Subcutaneous adipose tissue (tissue), 4 donors: Measurements from ENCODE around the gene NXPH4. TPM values are rescaled to one million over a fixed set of nuclear protein-coding genes. Genes with fewer than 3 reads are reported as not detected.

Source experiments
- total RNA-seq, 4 donors: library from RNA; depleted of rRNA; stranded (reverse); fragments of >200 nt; gene quantifications; one replicate each; pipeline ENCODE4 v1.1.0, GENCODE V29; 2016
- TF ChIP-seq, protein P1 (sequence below): fragments of 450-650 bp; IDR thresholded peaks from one replicate; pipeline ENCODE4 v1.5.1; 2016; ENCODE audit warnings: low read depth, mild to moderate bottlenecking, control low read depth, antibody characterized with exemption, moderate library complexity

The NXPH4 gene
- total RNA-seq, 4 donors from 2014 or later: not detected

DNA sequence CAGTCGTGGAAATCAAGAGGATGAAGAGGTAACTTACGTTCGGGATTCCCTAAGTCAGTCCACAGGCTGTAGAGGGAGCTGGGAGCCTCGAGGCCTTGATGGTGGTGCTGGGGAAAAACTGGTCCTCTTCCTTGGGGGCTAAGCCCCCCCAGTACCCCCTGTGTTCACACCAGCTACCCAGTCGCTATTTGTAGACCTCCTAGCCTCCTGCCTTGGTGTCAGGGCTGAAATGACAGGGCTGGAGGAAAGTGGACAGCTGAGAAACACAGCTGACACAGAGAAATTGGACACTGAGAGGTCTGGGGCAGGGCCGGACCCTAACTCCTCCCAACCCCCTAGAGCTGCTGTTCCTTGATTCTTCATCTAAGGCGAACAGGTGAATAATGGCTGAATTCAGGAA, 34.4 kb downstream of the NXPH4 start, which contains the start of gene STAC3:
STAC3 (minus strand) TSS at position 232 of the 400 bp plus-strand sequence. CDS start 1,551 bp downstream, outside the sequence.
- TF ChIP-seq, protein P1, sequence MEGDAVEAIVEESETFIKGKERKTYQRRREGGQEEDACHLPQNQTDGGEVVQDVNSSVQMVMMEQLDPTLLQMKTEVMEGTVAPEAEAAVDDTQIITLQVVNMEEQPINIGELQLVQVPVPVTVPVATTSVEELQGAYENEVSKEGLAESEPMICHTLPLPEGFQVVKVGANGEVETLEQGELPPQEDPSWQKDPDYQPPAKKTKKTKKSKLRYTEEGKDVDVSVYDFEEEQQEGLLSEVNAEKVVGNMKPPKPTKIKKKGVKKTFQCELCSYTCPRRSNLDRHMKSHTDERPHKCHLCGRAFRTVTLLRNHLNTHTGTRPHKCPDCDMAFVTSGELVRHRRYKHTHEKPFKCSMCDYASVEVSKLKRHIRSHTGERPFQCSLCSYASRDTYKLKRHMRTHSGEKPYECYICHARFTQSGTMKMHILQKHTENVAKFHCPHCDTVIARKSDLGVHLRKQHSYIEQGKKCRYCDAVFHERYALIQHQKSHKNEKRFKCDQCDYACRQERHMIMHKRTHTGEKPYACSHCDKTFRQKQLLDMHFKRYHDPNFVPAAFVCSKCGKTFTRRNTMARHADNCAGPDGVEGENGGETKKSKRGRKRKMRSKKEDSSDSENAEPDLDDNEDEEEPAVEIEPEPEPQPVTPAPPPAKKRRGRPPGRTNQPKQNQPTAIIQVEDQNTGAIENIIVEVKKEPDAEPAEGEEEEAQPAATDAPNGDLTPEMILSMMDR: no peak

DNA sequence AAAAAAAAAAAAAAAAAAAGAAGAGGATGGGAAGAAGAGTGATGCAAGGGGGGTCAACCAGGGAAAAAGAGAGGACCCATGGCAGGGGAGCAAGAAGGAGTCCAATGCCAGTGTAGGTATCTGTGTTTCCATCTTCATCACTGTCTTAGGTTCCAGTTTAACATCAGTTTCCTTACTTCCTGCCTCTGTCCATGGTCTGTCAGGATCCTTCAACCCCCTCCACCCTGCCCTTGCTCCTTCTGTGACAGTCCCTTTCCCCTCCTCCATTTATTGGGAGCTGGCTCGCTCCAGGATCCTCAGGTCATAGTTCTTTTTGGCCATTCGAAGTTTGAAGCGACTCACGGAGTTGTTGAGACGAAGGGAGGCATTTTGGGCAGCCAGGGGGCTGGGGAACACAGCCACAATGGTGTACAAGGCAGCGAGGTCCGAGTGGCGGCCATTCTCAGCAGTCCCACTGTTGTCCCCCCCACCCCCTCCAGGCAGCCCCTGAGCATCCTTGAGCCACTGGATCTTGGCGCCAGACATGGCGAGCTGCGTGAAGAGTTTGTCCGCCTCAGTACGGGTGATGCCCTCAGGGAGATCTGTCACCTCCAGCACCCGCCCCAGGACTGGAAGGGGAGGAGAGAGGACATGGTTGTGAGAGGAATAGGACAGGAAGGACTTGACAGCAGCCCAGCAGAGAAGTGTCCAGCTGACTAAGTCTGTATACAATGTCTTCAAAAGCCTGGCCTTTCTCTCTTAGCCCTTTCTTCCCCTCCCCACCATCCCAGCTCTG, 38.1 kb downstream of the NXPH4 start:
- TF ChIP-seq, protein P1: no peak

DNA sequence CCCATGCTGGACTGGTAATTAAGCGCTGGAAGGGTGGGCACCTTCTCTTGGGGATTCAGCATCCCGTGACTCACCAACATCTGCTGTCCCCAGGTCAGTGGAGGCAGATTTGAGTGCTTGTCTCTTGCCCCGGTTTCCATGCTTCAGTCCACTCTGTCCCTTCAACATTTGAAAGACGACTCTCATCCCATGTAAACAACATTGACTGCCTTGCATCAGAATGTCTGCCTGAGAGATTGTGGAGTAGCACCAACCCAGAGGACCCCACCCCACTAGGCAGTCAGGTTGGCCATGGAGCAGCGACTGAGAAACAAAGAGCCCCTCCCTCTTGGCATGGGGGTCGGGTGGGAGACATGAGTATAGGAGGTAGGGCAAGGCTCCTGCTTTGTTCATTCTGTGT, 39.3 kb downstream of the NXPH4 start:
- TF ChIP-seq, protein P1: no peak

DNA sequence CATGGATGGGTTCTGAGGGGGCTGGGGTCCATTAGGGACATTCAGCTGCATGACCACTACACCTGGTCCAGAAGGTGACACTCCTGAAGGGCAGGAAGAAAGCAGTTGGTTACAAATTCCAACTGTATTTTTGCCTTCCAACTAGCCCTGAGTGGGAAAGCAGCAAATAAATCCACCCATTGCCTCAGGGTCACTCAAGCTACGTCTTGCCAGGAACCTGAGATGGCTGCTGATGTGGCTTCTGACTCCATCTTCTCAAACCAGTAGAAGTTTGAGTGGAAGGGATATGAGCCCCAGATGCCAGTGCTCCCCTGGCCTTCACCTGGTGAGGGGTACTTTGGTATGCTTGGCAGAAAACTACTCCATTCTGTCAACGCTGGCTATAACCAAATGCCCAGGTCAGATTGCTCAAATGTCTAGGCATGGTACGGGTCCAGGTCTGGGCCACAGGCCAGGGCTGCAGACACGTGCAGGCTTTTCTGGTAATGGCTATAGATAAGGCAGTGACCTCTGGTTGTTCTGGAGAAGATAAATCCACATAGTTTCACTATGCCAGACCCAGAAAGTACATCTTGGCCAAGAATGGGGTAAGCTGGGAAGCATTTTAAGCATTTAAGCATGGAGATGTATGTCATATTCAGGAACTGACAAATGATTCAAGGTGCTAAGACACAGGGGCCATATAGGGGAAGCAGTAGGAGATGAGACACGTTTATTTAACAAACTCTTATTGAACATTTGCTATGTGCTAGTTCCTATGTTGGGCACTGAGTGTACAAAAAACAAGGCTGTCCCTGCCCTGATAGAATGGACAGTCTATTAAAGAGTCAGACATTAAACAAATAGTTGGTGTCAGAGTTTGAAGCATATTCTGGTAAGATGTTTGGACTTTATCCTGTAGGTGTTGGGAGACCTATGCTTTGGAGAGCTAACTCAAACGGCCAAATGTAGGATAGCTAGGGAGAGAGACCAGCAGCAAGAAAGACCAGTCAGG, 42.7 kb downstream of the NXPH4 start:
- TF ChIP-seq, protein P1: no peak

DNA sequence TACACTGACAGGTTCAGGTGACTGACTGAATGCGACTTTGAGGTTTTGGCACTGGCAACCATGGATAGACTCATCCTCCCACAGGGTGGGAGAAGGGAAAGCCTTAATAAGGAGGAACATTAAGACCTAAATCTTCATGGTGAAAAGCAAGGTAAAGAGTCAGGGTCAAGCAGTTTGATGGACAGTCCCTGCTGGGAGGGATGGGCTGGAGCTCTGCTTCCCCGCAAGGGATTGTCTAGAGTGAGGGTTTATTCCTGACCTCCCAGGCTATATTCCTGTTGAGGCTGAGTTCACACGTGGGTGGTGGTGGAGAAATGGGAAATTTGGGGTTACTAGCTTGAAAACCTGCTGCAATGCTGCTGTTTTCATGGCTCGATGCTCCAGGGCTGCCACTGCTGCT, 43.8 kb downstream of the NXPH4 start:
- TF ChIP-seq, protein P1: no peak

DNA sequence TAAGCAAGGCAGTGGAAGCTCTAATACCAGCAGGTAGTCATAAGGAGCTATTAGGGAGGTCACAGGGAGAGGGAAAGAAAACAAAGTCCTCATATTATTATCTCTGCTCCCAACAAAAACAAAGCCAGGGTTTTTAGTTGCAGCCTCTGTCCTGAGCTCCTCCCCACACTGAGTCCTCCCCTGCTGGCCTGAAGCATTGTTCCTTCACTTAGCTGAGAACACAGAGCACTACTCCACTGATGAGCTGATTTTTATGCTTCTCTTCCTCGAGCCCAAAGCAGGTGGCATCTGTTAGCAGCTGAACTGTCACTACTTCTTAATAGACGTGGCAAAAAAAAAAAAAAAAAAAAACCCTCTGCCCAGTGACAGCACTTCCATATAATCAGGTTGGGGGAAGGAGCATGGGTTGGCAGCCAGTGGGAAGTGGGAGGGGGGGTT, 44.9 kb downstream of the NXPH4 start:
- TF ChIP-seq, protein P1: no peak
